ENCODE results near the gene FOXP4. TPM values are rescaled to one million over a fixed set of nuclear protein-coding genes. Genes with fewer than 3 reads are reported as not detected.

Gene FOXP4
- total and polyA plus RNA-seq, 2 of the 13 experiments (the other 11 are each of a cell fraction or from before 2014, with no cell fraction given): 11.0 to 12.4 TPM

DNA sequence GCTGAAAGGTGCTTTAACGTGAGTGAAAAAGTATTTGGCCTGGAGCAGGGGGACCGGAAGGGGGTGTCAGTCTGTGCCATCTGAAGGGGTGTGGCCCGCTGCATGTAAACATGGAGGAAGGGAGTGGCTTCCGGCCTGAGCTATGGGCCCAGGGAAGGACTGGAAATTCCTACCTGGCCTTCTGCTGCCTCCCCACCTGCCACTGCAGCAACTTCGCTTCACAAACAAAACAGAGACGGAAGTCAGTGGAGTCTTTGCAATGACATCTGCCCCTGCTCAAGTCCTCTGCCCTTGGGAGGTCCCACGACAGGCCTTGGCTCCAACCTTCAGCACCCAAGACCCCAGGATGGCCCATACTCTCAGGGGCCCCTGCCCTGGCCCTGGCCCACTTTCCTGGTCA, 28.1 kb upstream of the FOXP4 start (continued):
- no peak for TF ChIP-seq NONO (IDR thresholded peaks at IDR 0.05)
- no peak for TF ChIP-seq NONO (CRISPR knock-in tag; conservative IDR thresholded peaks at IDR 0.05)
- TF ChIP-seq NBN (conservative IDR thresholded peaks at IDR 0.05): no peak
- no peak for TF ChIP-seq HNRNPH1 (optimal IDR thresholded peaks at IDR 0.05; ENCODE audit: low read depth, low read length)
- TF ChIP-seq RORA (CRISPR knock-in tag; IDR thresholded peaks at IDR 0.05): no peak
- TF ChIP-seq HOXA5 (CRISPR knock-in tag; IDR thresholded peaks at IDR 0.05): 0 out of 2 replicates have a peak, but pooled peaks have one; percentile 71
- TF ChIP-seq NCOA2 (CRISPR knock-in tag; IDR thresholded peaks at IDR 0.05): peak; percentile 55; the same call in 1 of the 2 replicates
- TF ChIP-seq EP300 (IDR thresholded peaks at IDR 0.05; ENCODE audit: low read depth in 2 of 2, low read length in 2 of 2): peak in 1 of 2 experiments; percentile 64; a peak in 2 of 4 replicates
- peak; percentile 73; the same call in 1 of the 2 replicates for TF ChIP-seq EP300 (CRISPR knock-in tag; IDR thresholded peaks at IDR 0.05; ENCODE audit: borderline replicate concordance)
- no peak for TF ChIP-seq ZBTB7A (CRISPR knock-in tag; IDR thresholded peaks at IDR 0.05)
- TF ChIP-seq ARNT2 (CRISPR knock-in tag; IDR thresholded peaks at IDR 0.05; ENCODE audit: low read depth): peak; percentile 38; the same call in 1 of the 2 replicates
- peak; percentile 92; the same call in 1 of the 2 replicates for TF ChIP-seq FOXK1 (CRISPR knock-in tag; IDR thresholded peaks at IDR 0.05; ENCODE audit: borderline replicate concordance, low read depth)
- TF ChIP-seq IKZF5 (CRISPR knock-in tag; IDR thresholded peaks at IDR 0.05): peak; percentile 60; the same call in 1 of the 2 replicates
- no peak for TF ChIP-seq ATAD3A (CRISPR knock-in tag; IDR thresholded peaks at IDR 0.05)
- TF ChIP-seq FOXJ3 (CRISPR knock-in tag; IDR thresholded peaks at IDR 0.05; ENCODE audit: borderline replicate concordance): peak; percentile 72; the same call in 1 of the 2 replicates
- TF ChIP-seq JARID2 (CRISPR knock-in tag; IDR thresholded peaks at IDR 0.05; ENCODE audit: insufficient replicate concordance): no peak
- TF ChIP-seq, protein P1, sequence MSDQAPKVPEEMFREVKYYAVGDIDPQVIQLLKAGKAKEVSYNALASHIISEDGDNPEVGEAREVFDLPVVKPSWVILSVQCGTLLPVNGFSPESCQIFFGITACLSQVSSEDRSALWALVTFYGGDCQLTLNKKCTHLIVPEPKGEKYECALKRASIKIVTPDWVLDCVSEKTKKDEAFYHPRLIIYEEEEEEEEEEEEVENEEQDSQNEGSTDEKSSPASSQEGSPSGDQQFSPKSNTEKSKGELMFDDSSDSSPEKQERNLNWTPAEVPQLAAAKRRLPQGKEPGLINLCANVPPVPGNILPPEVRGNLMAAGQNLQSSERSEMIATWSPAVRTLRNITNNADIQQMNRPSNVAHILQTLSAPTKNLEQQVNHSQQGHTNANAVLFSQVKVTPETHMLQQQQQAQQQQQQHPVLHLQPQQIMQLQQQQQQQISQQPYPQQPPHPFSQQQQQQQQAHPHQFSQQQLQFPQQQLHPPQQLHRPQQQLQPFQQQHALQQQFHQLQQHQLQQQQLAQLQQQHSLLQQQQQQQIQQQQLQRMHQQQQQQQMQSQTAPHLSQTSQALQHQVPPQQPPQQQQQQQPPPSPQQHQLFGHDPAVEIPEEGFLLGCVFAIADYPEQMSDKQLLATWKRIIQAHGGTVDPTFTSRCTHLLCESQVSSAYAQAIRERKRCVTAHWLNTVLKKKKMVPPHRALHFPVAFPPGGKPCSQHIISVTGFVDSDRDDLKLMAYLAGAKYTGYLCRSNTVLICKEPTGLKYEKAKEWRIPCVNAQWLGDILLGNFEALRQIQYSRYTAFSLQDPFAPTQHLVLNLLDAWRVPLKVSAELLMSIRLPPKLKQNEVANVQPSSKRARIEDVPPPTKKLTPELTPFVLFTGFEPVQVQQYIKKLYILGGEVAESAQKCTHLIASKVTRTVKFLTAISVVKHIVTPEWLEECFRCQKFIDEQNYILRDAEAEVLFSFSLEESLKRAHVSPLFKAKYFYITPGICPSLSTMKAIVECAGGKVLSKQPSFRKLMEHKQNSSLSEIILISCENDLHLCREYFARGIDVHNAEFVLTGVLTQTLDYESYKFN (CRISPR knock-in tag; conservative IDR thresholded peaks at IDR 0.05): peak; percentile 80
- no peak for TF ChIP-seq JUN (CRISPR knock-in tag; IDR thresholded peaks at IDR 0.05)
- 0 out of 2 replicates have a peak, but pooled peaks have one; percentile 34 for TF ChIP-seq ESRRA (CRISPR knock-in tag; IDR thresholded peaks at IDR 0.05; ENCODE audit: low read depth)
- TF ChIP-seq FOXO1 (CRISPR knock-in tag; IDR thresholded peaks at IDR 0.05): peak; percentile 89
- TF ChIP-seq ZNF484 (CRISPR knock-in tag; IDR thresholded peaks at IDR 0.05; ENCODE audit: borderline replicate concordance, low read depth): no peak
- TF ChIP-seq, protein P2, sequence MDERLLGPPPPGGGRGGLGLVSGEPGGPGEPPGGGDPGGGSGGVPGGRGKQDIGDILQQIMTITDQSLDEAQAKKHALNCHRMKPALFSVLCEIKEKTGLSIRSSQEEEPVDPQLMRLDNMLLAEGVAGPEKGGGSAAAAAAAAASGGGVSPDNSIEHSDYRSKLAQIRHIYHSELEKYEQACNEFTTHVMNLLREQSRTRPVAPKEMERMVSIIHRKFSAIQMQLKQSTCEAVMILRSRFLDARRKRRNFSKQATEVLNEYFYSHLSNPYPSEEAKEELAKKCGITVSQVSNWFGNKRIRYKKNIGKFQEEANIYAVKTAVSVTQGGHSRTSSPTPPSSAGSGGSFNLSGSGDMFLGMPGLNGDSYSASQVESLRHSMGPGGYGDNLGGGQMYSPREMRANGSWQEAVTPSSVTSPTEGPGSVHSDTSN (CRISPR knock-in tag; IDR thresholded peaks at IDR 0.05): no peak

All from HepG2 (cell line).